ENCODE measurements around the gene CHN2.

DNA sequence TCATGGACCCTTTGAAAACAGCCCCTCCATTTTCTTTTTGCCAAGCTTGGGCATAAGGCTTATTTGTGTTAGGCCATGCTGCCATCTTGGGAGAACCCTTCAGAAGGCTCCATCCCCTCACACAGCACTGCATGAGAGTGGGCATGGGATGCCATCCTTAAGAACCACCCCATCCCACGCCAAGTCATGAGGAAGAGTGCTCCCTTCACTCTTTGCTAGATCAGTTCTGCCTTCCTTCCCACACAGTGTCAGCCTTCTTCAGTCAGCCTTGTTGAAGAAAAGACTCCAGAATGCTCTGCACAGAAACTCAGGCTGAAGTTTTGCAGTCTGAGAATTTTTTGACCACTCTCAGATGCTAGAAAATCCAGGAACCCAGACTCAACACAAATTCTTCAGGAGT lies 15.5 kb upstream of the CHN2 start:
- TF ChIP-seq, protein P1, sequence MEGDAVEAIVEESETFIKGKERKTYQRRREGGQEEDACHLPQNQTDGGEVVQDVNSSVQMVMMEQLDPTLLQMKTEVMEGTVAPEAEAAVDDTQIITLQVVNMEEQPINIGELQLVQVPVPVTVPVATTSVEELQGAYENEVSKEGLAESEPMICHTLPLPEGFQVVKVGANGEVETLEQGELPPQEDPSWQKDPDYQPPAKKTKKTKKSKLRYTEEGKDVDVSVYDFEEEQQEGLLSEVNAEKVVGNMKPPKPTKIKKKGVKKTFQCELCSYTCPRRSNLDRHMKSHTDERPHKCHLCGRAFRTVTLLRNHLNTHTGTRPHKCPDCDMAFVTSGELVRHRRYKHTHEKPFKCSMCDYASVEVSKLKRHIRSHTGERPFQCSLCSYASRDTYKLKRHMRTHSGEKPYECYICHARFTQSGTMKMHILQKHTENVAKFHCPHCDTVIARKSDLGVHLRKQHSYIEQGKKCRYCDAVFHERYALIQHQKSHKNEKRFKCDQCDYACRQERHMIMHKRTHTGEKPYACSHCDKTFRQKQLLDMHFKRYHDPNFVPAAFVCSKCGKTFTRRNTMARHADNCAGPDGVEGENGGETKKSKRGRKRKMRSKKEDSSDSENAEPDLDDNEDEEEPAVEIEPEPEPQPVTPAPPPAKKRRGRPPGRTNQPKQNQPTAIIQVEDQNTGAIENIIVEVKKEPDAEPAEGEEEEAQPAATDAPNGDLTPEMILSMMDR (IDR thresholded peaks at IDR 0.05) = no peak
- TF ChIP-seq ZFX (IDR thresholded peaks at IDR 0.05; ENCODE audit: borderline replicate concordance) = no peak

Data from 22Rv1 (cell line).